NCI-H2227 treated with DMSO at 0.1 percent for 48 hours (cell line): ENCODE results near the gene PNPLA6.

ENCODE experiments used
- DNase-seq: peaks from one replicate; lab custom pipeline; 2025; lab: John Stamatoyannopoulos, UW

PNPLA6 gene

GRCh38 chr19:7515645-7516151 is 19.8 kb upstream of the PNPLA6 start, which contains the start of gene ZNF358:
Gene ZNF358 (plus strand): TSS chr19:7516103. CDS start chr19:7519243, 3,140 bp downstream.
- peak; percentile 36 for DNase-seq

DNA sequence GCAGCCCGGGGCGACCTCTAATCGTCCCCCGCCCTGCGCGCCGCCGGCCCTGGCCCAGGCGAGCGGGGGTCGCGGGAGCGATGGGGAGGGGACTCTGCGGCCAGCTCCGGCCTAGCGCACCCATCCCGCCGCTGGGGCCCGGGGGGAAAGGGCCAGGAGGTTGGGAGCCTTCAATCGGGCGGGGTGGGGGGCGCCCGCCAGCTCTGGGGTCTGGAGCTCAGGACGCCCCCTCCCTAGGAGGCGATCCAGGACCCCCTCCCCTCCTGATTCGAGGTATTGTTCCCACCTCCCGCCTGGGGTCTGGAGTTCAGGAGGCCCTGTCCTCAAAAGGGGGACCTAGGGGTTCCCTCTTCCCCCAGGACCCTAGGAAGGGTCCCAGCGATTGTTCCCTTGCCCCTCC is 19.2 kb upstream of the PNPLA6 start:
- DNase-seq, result no peak

DNA sequence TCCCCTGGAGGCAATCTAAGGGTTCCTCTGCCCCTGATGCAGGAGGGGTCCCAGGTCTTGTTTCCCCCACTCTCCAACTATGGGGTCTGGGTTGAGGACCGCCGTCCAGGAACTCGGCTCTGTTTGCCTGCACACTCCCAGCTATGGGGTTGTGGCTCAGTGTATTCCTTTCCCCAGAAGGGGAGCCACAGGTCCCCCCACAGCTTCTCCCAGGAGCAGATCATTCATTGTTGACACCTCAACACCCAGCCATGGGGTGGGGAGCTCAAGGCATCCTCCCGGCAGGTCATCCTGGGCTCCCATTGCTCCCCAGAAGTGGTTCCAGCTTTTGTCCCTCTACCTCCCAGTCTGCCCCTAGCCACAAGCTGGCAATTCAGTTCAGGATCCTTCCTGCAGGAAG is 18.6 kb upstream of the PNPLA6 start:
- no peak for DNase-seq

DNA sequence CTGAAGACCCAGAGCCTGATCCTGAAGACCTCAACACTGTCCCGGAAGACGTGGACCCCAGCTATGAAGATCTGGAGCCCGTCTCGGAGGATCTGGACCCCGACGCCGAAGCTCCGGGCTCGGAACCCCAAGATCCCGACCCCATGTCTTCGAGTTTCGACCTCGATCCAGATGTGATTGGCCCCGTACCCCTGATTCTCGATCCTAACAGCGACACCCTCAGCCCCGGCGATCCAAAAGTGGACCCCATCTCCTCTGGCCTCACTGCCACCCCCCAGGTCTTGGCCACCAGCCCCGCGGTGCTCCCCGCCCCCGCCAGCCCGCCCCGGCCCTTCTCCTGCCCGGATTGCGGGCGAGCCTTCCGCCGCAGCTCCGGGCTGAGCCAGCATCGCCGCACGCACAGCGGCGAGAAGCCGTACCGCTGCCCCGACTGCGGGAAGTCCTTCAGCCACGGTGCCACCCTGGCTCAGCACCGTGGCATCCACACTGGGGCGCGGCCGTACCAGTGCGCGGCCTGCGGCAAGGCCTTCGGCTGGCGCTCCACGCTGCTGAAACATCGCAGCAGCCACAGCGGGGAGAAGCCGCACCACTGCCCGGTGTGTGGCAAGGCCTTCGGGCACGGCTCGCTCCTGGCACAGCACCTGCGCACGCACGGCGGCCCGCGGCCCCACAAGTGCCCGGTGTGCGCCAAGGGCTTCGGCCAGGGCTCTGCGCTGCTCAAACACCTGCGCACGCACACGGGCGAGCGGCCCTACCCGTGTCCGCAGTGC is 16.0 kb upstream of the PNPLA6 start:
- DNase-seq, result no peak

- DNase-seq, result no peak
Observed at GRCh38 chr19:7520131-7521051, 15.1 kb upstream of the PNPLA6 start.

GRCh38 chr19:7521551-7522071 is 13.9 kb upstream of the PNPLA6 start:
- no peak for DNase-seq

DNA sequence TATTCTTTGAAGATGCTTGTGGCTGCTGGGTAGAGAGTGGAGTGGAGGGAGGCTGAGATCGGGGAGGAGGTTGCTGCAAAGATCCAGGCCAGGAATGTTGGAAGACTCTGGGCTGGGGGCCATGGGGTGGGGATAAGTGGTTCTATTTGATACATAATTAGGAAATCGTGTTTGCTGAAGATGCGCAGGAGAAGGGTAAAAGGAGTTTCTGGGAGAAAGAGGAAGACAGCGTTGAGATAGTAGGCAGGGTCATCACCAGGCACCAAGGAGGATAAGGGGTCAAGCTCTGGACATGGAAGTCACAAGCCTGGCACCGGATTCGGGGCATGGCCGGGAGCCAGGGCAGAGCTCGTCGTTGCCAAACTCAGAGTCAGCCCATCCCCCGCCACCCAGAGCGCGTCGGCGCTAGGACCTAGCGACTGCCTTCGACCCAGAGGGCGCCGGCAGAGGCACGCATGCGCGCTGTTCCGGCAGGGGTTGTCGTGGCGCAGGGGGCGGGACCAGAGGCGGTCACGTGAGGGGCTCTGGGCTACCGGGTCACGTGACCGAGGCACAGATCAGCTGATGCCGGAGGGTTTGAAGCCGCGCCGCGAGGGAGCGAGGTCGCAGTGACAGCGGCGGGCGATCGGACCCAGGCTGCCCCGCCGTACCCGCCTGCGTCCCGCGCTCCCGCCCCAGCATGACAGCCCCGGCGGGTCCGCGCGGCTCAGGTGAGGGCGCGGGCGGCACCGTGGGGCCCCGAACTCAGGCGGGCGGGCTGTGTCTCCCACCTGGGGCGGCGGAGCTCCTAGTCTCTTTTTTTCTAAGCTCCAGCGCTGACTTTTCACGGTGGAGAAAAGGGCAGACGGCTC is 13.2 kb upstream of the PNPLA6 start, which contains the start of gene MCOLN1:
TSS of gene MCOLN1 (plus strand) at position 553 of the 851 bp plus-strand sequence. CDS start at position 680, 127 bp downstream.
- peak; percentile 91 for DNase-seq

- no peak for DNase-seq
Observed at GRCh38 chr19:7522923-7523667, 12.4 kb upstream of the PNPLA6 start.

DNA sequence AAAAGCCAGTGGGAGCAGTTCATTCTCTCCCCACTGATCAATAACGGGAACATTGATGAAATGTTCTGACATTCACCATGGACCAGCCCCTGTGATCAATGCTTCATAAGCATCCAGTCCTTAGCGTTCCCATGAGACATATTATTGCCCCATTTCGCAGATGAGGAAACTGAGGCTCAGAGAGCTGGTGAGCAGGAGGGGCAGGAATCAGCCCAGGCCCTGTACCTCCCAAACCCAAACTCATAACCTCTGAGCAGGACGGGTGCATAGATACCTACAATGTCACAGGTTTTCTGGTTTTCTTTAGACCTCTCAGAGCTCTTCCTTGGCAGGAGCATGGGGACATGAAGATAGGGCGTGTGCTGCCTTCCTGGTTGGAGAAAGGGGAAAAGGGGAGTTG is 11.0 kb upstream of the PNPLA6 start:
- DNase-seq, result no peak

GRCh38 chr19:7524992-7525739 is 10.4 kb upstream of the PNPLA6 start:
- no peak for DNase-seq

DNA sequence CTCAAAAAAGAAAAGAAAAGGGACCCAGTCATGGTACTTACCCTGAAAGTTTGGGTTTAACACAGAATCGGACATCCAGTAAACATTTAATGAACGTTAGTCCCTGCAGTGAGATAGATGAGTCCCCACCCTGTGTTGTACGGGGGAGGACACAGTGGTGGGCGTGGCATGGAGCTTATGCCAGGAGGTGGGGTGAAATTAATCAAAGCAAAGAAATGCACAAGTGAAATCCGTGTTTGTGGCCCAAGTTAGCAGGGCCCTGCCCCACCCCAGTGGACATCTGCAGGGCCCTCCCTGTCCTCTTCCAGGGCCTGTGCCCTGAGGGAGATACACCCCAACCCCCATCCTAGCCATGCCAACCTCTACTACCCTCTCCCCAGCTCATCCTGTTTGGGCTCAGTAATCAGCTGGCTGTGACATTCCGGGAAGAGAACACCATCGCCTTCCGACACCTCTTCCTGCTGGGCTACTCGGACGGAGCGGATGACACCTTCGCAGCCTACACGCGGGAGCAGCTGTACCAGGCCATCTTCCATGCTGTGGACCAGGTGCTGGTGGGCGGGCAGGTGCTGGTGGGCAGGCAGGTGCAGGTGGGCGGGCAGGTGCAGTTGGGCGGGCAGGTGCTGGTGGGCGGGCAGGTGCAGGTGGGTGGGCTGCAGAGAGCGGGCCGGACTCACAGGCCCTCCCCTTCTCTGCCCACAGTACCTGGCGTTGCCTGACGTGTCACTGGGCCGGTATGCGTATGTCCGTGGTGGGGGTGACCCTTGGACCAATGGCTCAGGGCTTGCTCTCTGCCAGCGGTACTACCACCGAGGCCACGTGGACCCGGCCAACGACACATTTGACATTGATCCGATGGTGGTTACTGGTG is 9.2 kb upstream of the PNPLA6 start:
- DNase-seq, result no peak

DNA sequence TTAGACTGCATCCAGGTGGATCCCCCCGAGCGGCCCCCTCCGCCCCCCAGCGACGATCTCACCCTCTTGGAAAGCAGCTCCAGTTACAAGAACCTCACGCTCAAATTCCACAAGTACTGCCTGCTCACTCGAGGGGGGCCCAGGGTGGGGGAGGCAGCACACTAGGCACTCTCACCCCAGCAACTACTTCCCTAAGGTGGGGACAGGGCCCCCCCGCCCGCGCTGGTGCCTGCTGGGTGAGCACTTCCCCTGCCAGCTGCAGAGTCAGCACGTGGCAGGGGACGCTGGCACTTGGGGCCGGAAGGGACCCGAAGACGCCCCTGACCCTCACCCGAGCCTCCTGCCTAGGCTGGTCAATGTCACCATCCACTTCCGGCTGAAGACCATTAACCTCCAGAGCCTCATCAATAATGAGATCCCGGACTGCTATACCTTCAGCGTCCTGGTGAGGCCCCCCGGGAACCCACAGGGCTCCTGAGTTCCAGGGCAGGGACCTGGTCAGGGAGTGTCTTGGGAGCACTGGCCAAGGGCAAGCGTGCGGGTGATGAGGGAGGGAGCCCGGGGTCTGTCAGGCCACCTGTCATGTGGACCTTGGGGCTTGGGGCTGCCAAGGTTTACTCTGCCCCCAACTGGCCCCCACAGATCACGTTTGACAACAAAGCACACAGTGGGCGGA is 7.9 kb upstream of the PNPLA6 start:
- no peak for DNase-seq

- DNase-seq, result no peak
Observed at GRCh38 chr19:7528192-7528519, 7.4 kb upstream of the PNPLA6 start.

DNA sequence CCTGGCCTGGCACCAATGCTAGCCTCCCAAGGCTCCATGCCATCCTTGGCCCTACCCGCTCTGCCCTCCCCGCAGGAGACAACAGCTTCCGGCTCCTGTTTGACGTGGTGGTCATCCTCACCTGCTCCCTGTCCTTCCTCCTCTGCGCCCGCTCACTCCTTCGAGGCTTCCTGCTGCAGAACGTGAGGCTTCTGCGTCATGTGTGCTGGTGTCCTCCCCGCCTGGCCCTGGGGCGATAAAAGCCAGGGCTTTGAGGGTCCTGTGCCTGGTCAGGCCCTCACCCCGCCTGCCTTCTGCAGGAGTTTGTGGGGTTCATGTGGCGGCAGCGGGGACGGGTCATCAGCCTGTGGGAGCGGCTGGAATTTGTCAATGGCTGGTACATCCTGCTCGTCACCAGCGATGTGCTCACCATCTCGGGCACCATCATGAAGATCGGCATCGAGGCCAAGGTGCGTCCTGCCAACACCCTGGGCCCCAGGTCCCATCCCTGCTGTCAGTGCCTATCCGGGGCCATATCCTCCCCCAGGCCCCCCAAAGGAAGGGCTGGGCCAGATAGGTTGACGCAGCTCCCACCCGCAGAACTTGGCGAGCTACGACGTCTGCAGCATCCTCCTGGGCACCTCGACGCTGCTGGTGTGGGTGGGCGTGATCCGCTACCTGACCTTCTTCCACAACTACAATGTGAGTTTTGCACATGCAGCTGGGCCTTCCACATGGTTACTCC is 6.8 kb upstream of the PNPLA6 start:
- no peak for DNase-seq

DNA sequence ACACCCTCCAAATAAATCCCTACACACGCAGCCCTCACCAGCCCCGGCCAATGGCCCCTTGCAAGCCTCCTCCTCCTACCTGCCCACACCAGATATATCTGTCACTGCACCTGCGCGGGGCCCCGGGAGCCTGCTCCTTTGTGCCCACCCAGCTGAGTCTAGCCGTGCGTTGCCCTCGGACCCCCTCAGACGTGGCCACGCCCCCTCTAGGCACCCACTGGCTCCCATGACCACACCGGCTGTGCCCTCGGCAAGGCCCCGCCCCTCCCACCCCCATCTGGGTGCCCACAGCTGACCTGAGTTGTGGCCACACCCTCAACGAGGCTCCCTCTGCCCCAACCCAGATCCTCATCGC is 6.3 kb upstream of the PNPLA6 start:
- DNase-seq, result no peak

DNA sequence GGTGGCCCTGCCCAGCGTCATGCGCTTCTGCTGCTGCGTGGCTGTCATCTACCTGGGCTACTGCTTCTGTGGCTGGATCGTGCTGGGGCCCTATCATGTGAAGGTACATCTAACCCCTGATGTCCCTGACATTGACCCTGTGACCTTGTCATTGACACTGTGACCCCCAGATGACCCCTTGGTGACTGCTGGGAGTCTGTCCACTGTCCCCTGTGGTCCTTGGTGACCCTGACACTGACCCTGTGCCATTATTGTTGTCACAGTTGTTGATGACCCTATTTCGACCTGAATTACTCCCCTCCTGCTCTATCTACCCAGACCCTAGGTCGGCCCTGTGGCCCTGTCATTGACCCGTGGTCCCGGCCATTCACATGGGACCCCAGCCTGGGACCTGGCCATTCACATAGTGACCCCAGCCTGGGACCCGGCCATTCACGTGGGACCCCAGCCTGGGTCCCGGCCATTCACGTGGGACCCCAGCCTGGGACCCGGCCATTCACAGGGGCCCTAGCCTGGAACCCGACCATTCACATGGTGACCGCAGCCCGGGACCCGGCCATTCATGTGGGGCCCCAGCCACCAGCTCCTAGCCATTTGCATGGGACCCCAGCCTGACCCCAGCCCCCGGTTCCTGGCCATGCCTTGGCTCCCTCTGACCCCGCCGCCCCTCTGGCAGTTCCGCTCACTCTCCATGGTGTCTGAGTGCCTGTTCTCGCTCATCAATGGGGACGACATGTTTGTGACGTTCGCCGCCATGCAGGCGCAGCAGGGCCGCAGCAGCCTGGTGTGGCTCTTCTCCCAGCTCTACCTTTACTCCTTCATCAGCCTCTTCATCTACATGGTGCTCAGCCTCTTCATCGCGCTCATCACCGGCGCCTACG is 5.7 kb upstream of the PNPLA6 start:
- no peak for DNase-seq

- peak; percentile 53 for DNase-seq
Observed at GRCh38 chr19:7533281-7533885, 2.1 kb upstream of the PNPLA6 start.
